HG02588 (cell line): ENCODE results near the gene THSD7B.
"Not testable (repeated sequence)": the region's sequence is repeated elsewhere in the genome, so short reads cannot be mapped to it uniquely, and the experiment has no call there.

Experiments used
- ATAC-seq: cut with Tn5 transposase; IDR thresholded peaks from one replicate; pipeline ENCODE4 v1.9.1; 2021; ENCODE audit warnings: mild to moderate bottlenecking, moderate library complexity; ENCODE audit not compliant: unreplicated experiment

Gene THSD7B, protein sequence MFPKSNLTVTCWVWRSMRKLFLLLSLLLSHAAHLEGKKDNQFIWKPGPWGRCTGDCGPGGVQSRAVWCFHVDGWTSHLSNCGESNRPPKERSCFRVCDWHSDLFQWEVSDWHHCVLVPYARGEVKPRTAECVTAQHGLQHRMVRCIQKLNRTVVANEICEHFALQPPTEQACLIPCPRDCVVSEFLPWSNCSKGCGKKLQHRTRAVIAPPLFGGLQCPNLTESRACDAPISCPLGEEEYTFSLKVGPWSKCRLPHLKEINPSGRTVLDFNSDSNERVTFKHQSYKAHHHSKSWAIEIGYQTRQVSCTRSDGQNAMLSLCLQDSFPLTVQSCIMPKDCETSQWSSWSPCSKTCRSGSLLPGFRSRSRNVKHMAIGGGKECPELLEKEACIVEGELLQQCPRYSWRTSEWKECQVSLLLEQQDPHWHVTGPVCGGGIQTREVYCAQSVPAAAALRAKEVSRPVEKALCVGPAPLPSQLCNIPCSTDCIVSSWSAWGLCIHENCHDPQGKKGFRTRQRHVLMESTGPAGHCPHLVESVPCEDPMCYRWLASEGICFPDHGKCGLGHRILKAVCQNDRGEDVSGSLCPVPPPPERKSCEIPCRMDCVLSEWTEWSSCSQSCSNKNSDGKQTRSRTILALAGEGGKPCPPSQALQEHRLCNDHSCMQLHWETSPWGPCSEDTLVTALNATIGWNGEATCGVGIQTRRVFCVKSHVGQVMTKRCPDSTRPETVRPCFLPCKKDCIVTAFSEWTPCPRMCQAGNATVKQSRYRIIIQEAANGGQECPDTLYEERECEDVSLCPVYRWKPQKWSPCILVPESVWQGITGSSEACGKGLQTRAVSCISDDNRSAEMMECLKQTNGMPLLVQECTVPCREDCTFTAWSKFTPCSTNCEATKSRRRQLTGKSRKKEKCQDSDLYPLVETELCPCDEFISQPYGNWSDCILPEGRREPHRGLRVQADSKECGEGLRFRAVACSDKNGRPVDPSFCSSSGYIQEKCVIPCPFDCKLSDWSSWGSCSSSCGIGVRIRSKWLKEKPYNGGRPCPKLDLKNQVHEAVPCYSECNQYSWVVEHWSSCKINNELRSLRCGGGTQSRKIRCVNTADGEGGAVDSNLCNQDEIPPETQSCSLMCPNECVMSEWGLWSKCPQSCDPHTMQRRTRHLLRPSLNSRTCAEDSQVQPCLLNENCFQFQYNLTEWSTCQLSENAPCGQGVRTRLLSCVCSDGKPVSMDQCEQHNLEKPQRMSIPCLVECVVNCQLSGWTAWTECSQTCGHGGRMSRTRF (N-terminal part only)

DNA sequence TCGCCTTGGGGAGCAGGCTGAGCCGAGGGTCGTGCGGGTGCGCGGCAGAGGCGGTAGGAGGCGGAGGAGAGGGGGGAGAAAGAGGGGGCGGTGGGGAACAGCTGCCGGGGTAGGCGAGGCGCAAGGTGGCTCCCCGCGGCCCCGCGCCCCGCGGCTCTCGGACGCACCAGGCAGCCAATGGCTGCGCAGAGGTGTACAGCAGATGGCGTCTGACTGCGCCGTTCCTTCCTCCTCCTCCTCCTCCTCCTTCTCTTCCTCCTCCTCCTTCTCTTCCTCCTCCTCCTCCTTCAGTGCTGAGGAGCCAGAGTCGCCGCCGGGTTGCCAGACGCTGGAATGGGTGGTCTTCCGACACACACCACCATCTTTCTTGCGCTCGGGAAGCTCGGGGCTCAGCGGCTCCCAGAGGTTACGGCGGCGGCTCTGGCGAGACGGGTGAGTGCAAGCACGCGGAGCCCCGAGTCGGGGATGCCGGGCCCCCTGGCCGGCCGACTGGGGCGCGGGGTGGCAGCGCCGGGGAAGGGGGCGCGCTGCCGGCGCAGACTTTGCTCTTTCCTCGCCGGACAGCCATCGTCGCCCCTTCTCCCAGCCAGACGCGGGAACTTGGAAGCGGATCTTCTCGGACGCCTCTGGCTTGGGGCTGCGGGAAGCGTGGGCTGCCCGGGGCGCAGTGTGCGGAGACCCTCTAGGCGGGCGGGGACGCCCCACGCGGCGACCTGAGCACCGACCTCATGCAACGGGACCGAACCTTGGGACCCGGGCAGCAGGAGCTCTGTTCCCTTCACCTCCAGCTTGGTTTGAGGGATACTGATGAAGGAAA lies at the start of gene THSD7B:
TSS of gene THSD7B (plus strand) at position 290 of the 817 bp plus-strand sequence. CDS start 116,634 bp downstream, outside the sequence.
- no peak for ATAC-seq

DNA sequence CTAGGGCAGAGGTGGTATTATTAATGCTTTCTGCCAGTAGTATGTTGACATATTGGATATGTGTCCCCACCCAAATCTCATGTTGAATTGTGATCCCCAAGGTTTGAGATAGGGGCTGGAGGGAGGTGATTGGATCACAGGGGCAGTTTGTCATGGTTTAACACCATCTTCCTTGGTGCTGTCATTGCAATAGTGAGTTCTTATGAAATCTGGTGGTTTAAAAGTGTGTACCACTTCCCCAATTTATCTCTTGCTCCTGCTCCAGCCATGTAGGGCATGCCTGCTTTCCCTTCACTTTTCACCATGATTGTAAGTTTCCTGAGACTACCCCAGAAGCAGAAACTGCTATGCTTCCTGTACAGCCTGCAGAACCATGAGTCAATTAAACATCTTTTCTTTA lies 47.1 kb upstream of the THSD7B start:
- ATAC-seq = no peak

DNA sequence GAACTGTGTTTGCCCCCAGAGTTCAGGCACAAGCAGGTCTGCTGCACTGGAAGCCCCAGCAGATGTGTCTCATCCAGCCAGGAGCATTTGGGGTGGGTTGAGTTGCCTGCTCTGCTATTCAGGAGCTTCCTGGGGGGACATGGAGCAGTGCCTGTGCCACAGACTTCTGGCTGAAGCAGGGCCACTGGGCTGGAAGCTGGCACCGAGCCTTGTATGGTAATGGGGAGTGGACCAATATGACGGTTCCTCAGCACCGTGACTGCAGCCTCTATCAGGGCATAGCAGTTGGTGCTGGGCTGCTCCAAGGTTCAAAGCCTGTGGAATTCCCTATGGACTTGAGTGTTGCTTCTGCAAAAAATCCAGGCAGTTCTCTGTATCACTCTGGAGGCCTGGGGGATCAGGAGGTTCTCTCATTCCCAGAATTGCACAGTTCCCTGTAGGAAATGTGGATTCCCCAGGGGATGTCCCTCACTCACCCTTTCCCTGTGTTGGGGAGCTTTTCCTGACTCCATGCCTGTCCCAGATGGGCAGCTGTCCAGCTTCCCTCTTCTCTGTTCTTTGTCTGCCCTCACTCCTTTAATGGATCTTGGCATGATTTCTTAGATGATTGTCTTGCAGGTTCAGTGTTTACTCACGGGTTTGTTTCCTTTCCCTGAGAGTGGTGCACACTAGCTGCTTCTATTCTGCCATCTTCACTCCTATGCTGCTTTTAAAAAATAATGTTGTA lies 37.2 kb upstream of the THSD7B start:
- no peak for ATAC-seq

- no peak for ATAC-seq
Observed at GRCh38 chr2:136736236-136736635, 29.1 kb upstream of the THSD7B start.

GRCh38 chr2:136738044-136738443 lies 27.3 kb upstream of the THSD7B start:
- ATAC-seq = no peak

GRCh38 chr2:136741471-136741870 lies 23.9 kb upstream of the THSD7B start:
- no peak for ATAC-seq

DNA sequence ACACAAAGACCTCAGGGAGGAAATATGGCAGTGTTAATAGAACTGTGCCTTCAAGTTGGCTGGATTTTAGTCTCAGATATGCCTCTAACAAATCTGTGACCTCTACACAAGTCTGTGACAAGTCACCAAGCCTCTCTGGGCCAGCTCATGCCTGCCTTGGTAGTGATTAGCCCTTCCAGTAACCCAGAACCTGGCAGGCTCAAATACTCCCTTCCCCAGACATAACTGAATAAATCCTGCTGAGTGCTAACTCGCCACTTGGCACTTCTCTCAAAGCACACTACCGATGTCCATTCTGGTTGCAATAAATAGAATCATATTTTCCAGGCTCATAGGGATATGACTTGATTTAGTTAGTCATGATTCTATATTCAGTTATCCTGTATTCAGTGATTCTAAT lies 15.3 kb upstream of the THSD7B start:
- ATAC-seq = no peak

DNA sequence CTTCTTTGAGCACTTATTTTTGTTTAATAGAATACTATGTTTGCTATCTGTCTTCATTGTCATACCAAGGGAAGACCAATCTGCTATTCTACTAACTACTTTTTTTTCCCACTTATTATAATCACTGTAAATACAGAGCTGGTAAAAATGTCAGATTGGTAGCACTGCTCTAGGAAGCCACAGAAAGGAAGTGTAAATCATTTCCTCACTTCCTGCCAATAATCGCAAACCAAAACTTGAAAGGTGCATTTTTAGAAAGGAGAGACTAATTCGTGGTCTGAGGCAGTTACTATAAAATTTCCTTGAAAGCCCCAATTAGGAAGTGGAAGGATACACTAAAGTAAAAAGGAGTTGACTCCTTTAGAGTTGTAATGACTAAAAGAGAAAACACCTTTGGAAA lies 13.9 kb upstream of the THSD7B start:
- no peak for ATAC-seq

GRCh38 chr2:136758504-136758903 lies 6.8 kb upstream of the THSD7B start:
- not testable (repeated sequence) for ATAC-seq

- ATAC-seq = no peak
Observed at GRCh38 chr2:136764452-136765255, 691 bp upstream of the THSD7B start.

- no peak for ATAC-seq
Observed at GRCh38 chr2:136766073-136766404, 694 bp downstream of the THSD7B start.

- no peak for ATAC-seq
Observed at GRCh38 chr2:136767030-136767429, 1.7 kb downstream of the THSD7B start.

DNA sequence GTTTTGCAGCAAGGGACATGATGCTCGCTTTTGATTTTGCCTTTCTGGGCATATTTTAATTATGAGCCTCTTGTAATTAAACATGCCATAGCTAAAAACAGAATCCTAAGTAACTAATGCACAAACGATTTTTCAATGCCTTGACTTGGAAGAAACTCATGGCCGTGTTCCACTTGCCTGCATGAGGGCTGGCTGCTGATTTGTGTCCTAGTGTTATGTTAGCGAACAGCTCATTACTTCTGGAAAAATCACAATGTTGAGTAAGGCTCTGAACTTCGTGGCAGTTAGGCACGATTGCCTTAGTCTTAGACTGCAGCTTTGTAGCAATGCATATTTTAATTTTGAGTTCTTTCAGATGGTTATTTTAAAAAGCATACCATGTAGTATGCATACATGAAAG lies 4.5 kb downstream of the THSD7B start:
- ATAC-seq = no peak

DNA sequence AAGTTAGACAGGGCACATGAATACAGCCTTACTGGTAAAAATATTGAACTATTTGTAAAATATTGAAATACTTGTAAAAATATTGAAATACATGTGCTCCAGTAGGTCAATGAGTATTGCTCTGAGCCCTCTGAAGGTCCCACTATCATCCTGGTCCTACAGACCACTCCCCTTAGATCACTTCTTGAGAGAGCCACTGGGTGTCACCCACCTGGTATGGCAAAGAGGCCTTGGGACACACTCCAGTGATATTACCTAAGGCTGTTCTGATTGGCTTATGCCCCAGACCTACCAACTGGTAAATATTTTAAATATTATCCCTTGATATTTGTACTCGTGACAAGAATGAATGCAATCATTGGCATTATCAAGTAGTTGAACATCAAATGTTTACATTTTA lies 5.0 kb downstream of the THSD7B start:
- ATAC-seq = no peak

DNA sequence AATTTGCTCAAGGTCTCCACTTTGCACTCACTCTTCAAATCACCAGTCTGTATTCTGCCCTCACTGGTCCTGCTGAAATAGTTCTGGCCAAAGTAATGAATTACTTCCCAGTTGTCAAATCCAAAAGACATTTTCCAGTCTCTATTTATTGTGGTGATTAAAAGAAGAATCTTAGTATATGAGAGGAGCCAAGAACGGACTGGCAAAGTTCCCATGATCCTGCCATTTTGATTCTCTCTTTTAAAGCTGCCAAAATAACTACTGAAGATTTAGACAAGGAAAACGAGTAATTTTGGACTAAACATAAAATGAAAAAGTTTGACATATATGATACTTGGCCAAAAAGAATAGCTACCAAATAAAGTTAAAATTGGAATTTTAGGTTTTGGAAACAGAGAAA lies 12.0 kb downstream of the THSD7B start:
- ATAC-seq = no peak

GRCh38 chr2:136783856-136784255 lies 18.5 kb downstream of the THSD7B start:
- no peak for ATAC-seq

- no peak for ATAC-seq
Observed at GRCh38 chr2:136785215-136785614, 19.9 kb downstream of the THSD7B start.

DNA sequence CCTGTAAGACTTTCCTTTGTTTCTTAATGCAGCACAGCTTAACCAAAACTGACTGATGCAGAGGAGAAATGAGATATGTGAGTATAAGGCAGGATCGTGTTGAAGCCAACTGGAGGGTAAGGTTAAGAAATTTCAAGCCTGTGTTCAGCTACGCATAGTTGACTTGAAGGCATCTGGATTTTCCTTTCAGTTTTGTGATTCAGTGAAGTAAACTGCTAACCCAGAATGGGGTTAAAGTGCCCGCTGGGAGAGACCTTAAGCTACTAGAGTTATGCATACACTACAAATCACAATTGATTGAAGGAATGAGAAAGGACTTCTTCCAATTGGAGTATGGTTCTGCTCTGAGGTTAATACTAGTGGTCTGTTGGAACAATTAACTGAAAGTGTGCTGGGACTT lies 22.6 kb downstream of the THSD7B start:
- ATAC-seq = no peak

GRCh38 chr2:136796339-136796738 lies 31.0 kb downstream of the THSD7B start:
- no peak for ATAC-seq
